SK-N-SH (cell line): ENCODE measurements around the gene DEPP1.

ENCODE experiments used
- CTCF ChIP-seq: fragments of 200-600 bp; sonication (generic); IDR thresholded peaks from 2 replicates; pipeline ENCODE4 v1.6.1; 2017; ENCODE audit warnings: antibody characterized with exemption, mild to moderate bottlenecking, moderate library complexity
- EP300 ChIP-seq, 2 experiments: IDR thresholded peaks; 2 replicates each; pipeline versions ENCODE4 v1.4.0 to v1.6.1; 2012; ENCODE audit warnings: borderline replicate concordance in 1 of 2, low read depth in 1 of 2, low read length in 1 of 2
- MEF2A ChIP-seq: IDR thresholded peaks from 2 replicates; pipeline ENCODE4 v1.4.0; 2012; ENCODE audit warnings: low read depth, borderline replicate concordance
- MXI1 ChIP-seq: IDR thresholded peaks from 2 replicates; pipeline ENCODE4 v1.6.1; 2012; ENCODE audit warnings: mild to moderate bottlenecking, low read depth, low read length, improper control_type of control experiment
- NFIC ChIP-seq: IDR thresholded peaks from 2 replicates; pipeline ENCODE4 v1.4.0; 2012; ENCODE audit warnings: borderline replicate concordance
- REST ChIP-seq: IDR thresholded peaks from 2 replicates; pipeline ENCODE4 v1.6.1; 2012; ENCODE audit warnings: mild to moderate bottlenecking, low read depth, low read length, moderate library complexity
- SIN3A ChIP-seq: IDR thresholded peaks from 2 replicates; pipeline ENCODE4 v1.6.1; 2012; ENCODE audit warnings: low read depth, mild to moderate bottlenecking, low read length, moderate library complexity, borderline replicate concordance
- SMC3 ChIP-seq: IDR thresholded peaks from 2 replicates; pipeline ENCODE4 v1.6.1; 2012; ENCODE audit warnings: low read depth, low read length, improper control_type of control experiment
- TAF1 ChIP-seq: IDR thresholded peaks from 2 replicates; pipeline ENCODE4 v1.6.1; 2012; ENCODE audit warnings: low read depth, mild to moderate bottlenecking, low read length, moderate library complexity, borderline replicate concordance
- USF1 ChIP-seq: IDR thresholded peaks from 2 replicates; pipeline ENCODE4 v1.4.0; 2012; ENCODE audit warnings: low read depth, borderline replicate concordance

GRCh38 chr10:44949915-44950314, 28.7 kb downstream of the DEPP1 start:
- TF ChIP-seq SMC3 (no peak), MXI1 (no peak), MEF2A (no peak), CTCF (no peak), TAF1 (no peak), EP300 (IDR thresholded peaks at IDR 0.05; ENCODE audit: borderline replicate concordance in 1 of 2, low read depth in 1 of 2, low read length in 1 of 2) (no peak), USF1 (no peak), REST (no peak), NFIC (no peak), SIN3A (no peak)
